Endothelial cell of umbilical vein (primary cell): ENCODE measurements around the gene POU5F1.

Experiments
- CTCF ChIP-seq, 2 donors: IDR thresholded peaks; 1 replicate in 1 of 2; 2 replicates in 1 of 2; pipeline ENCODE4 v1.5.1; 2011; ENCODE audit warnings: low read length in 2 of 2, mild to moderate bottlenecking in 2 of 2, moderate library complexity in 2 of 2, control low read depth in 1 of 2, inconsistent platforms in 1 of 2, low read depth in 1 of 2; ENCODE audit not compliant: insufficient read depth in 1 of 2; ENCODE audit errors: extremely low read depth in 1 of 2
- POLR2A ChIP-seq: IDR thresholded peaks from 2 replicates; pipeline ENCODE4 v1.6.1; 2012; ENCODE audit warnings: low read depth, mild to moderate bottlenecking, control low read depth, low read length

GRCh38 chr6:31171931-31172905 lies 1.7 kb upstream of the POU5F1 start:
- TF ChIP-seq CTCF (IDR thresholded peaks at IDR 0.05; ENCODE audit: extremely low read depth in 1 of 2, insufficient read depth in 1 of 2, low read depth in 1 of 2, low read length in 2 of 2) (no peak), POLR2A (no peak)
